Osteocyte (in vitro differentiated cells): Measurements from ENCODE around the gene RNF123. TPM values are rescaled to one million over a fixed set of nuclear protein-coding genes. Genes with fewer than 3 reads are reported as not detected.

ENCODE experiments used
- DNase-seq: peaks from one replicate; pipeline ENCODE4 v3.0.0; 2021; ENCODE audit warnings: mixed read lengths; ENCODE audit not compliant: unreplicated experiment; ENCODE audit errors: extremely low spot score
- H3K27ac Mint-ChIP-seq: one replicate; pipeline ENCODE4 v1.8.0; 2021; ENCODE audit warnings: mild to moderate bottlenecking, mixed read lengths; ENCODE audit not compliant: unreplicated experiment
- H3K27me3 Mint-ChIP-seq: one replicate; pipeline ENCODE4 v1.8.0; 2021; ENCODE audit warnings: mixed read lengths; ENCODE audit not compliant: unreplicated experiment
- H3K36me3 Mint-ChIP-seq: one replicate; pipeline ENCODE4 v1.8.0; 2021; ENCODE audit warnings: mixed read lengths; ENCODE audit not compliant: unreplicated experiment
- H3K4me1 Mint-ChIP-seq: one replicate; pipeline ENCODE4 v1.8.0; 2021; ENCODE audit warnings: mixed read lengths; ENCODE audit not compliant: unreplicated experiment
- H3K4me3 Mint-ChIP-seq: one replicate; pipeline ENCODE4 v1.8.0; 2021; ENCODE audit warnings: mild to moderate bottlenecking, moderate library complexity, mixed read lengths; ENCODE audit not compliant: unreplicated experiment
- H3K9me3 Mint-ChIP-seq: one replicate; pipeline ENCODE4 v1.8.0; 2021; ENCODE audit warnings: mixed read lengths; ENCODE audit not compliant: unreplicated experiment
- CTCF ChIP-seq: fragments of 200-600 bp; sonication (generic); IDR thresholded peaks from 2 replicates; pipeline ENCODE4 v1.5.0; 2021; ENCODE audit warnings: antibody characterized with exemption, mild to moderate bottlenecking, moderate library complexity
- total RNA-seq: library from RNA; stranded (reverse); gene quantifications from 2 replicates; pipeline ENCODE4 v1.2.1, GENCODE V29; 2021

Gene RNF123
- total RNA-seq, 1 donor from 2014 or later: 61.0 TPM

GRCh38 chr3:49750056-49750455 lies 60.7 kb downstream of the RNF123 start:
- DNase-seq: peak; percentile 51

GRCh38 chr3:49751501-49751900 lies 62.1 kb downstream of the RNF123 start:
- Mint-ChIP-seq H3K4me1 (peaks cover 51% of the 10 kb centered on the region), H3K9me3 (no peaks in the 10 kb centered on the region), H3K27me3 (no peaks in the 10 kb centered on the region), H3K4me3 (no peak overlapping the region), H3K27ac (no peak overlapping the region), H3K36me3 (peaks cover 11% of the 10 kb centered on the region)
- DNase-seq: no peak
- no peak for TF ChIP-seq CTCF

More at GRCh38 chr3:49750056-49750455, 60.7 kb downstream of the RNF123 start:
- Mint-ChIP-seq H3K27ac (peak overlapping the region; percentile 56), H3K36me3 (peaks cover 12% of the 10 kb centered on the region), H3K27me3 (no peaks in the 10 kb centered on the region), H3K9me3 (no peaks in the 10 kb centered on the region), H3K4me3 (no peak overlapping the region), H3K4me1 (peaks cover 52% of the 10 kb centered on the region)
- no peak for TF ChIP-seq CTCF

GRCh38 chr3:49754536-49754935 lies 65.2 kb downstream of the RNF123 start:
- H3K36me3 Mint-ChIP-seq: peaks cover 2% of the 10 kb centered on the region
- TF ChIP-seq CTCF: no peak
- H3K4me3 Mint-ChIP-seq: no peak overlapping the region
- H3K9me3 Mint-ChIP-seq: no peaks in the 10 kb centered on the region
- no peak overlapping the region for H3K27ac Mint-ChIP-seq
- DNase-seq: no peak
- peaks cover 30% of the 10 kb centered on the region for H3K4me1 Mint-ChIP-seq
- H3K27me3 Mint-ChIP-seq: no peaks in the 10 kb centered on the region

GRCh38 chr3:49756036-49756435 lies 66.7 kb downstream of the RNF123 start:
- Mint-ChIP-seq H3K4me3 (no peak overlapping the region), H3K36me3 (peaks cover 2% of the 10 kb centered on the region), H3K27ac (no peak overlapping the region)

GRCh38 chr3:49757197-49757596 lies 67.8 kb downstream of the RNF123 start:
- H3K27ac Mint-ChIP-seq: no peak overlapping the region
- no peak overlapping the region for H3K4me3 Mint-ChIP-seq
- peaks cover 2% of the 10 kb centered on the region for H3K36me3 Mint-ChIP-seq
- peaks cover 21% of the 10 kb centered on the region for H3K4me1 Mint-ChIP-seq
- no peaks in the 10 kb centered on the region for H3K9me3 Mint-ChIP-seq
- DNase-seq: peak; percentile 15
- TF ChIP-seq CTCF: no peak
- no peaks in the 10 kb centered on the region for H3K27me3 Mint-ChIP-seq

More at GRCh38 chr3:49756036-49756435, 66.7 kb downstream of the RNF123 start:
- peak; percentile 3 for DNase-seq
- no peaks in the 10 kb centered on the region for H3K9me3 Mint-ChIP-seq
- TF ChIP-seq CTCF: no peak
- peaks cover 26% of the 10 kb centered on the region for H3K4me1 Mint-ChIP-seq
- H3K27me3 Mint-ChIP-seq: no peaks in the 10 kb centered on the region
